Stimulated activated naive B cell treated with anti-CD40 and anti-IgM and Interleukin-4, amounts not matched to agents 10 μg/mL and 1 μg/mL and 100 μg/mL, for 72 hours (primary cell): Measurements from ENCODE around the gene AEBP1.

Experiments used
- ATAC-seq, 2 donors: fragments of 150-1000 bp; cut with Tn5 transposase; replicated peaks; 2 replicates each; pipeline ENCODE4 v1.10.0; 2021; ENCODE audit warnings: moderate library complexity in 1 of 2
- DNase-seq: peaks from one replicate; pipeline ENCODE4 v3.0.0; 2021
- H3K27ac Mint-ChIP-seq: one replicate; pipeline ENCODE4 v1.8.0; 2022; ENCODE audit warnings: mild to moderate bottlenecking, mixed read lengths
- H3K27me3 Mint-ChIP-seq, 2 donors: one replicate each; pipeline ENCODE4 v1.8.0; 2022; ENCODE audit warnings: mixed read lengths in 2 of 2
- H3K36me3 Mint-ChIP-seq, 2 donors: one replicate each; pipeline ENCODE4 v1.8.0; 2022; ENCODE audit warnings: mixed read lengths in 2 of 2, mild to moderate bottlenecking in 1 of 2
- H3K4me1 Mint-ChIP-seq, 2 donors: one replicate each; pipeline ENCODE4 v1.8.0; 2022; ENCODE audit warnings: mixed read lengths in 2 of 2, mild to moderate bottlenecking in 1 of 2
- H3K4me3 Mint-ChIP-seq, 2 donors: one replicate each; pipeline ENCODE4 v1.8.0; 2022; ENCODE audit warnings: mild to moderate bottlenecking in 2 of 2, mixed read lengths in 2 of 2, moderate library complexity in 1 of 2
- H3K9me3 Mint-ChIP-seq, 2 donors: one replicate each; pipeline ENCODE4 v1.8.0; 2022; ENCODE audit warnings: mixed read lengths in 2 of 2, mild to moderate bottlenecking in 1 of 2

The AEBP1 gene

GRCh38 chr7:44103923-44104859 lies at the start of gene AEBP1:
Gene AEBP1, plus strand, starts transcription at chr7:44104345. Its CDS starts 321 bp downstream, at chr7:44104666.
- peak within 1 kb of the TSS; percentile 67 for H3K27ac Mint-ChIP-seq

DNA sequence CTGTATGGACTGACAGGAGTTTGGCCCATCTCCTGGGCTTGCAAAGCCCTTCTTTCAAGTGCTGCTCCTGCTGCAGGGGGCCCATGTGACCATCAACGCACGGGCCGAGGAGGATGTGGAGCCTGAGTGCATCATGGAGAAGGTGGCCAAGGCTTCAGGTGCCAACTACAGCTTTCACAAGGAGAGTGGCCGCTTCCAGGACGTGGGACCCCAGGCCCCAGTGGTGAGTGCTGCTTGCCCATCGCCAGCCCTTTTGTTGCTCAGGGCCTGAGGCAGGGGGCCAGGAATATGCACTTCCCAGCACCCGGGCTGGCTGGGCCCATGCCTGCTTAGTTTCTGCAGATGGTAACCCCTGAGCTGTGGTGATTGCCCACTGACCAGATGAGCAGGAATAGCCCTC lies 47.5 kb upstream of the AEBP1 start:
- peaks cover 51 to 87% of the 10 kb centered on the region in 2 donors for H3K4me1 Mint-ChIP-seq
- DNase-seq (no peak), ATAC-seq (no peak)
- H3K9me3 Mint-ChIP-seq = no peaks in the 10 kb centered on the region
- peaks cover 64 to 81% of the 10 kb centered on the region in 2 donors for H3K36me3 Mint-ChIP-seq
- no peaks in the 10 kb centered on the region for H3K27me3 Mint-ChIP-seq
- peak overlapping the region; percentile 56 for H3K27ac Mint-ChIP-seq
- no peak overlapping the region for H3K4me3 Mint-ChIP-seq

More at GRCh38 chr7:44103923-44104859, at the start of gene AEBP1:
- H3K4me1 Mint-ChIP-seq = peaks cover 44 to 58% of the 10 kb centered on the region in 2 donors
- ATAC-seq (peak; percentile 64 to 74), DNase-seq (peak; percentile 39)
- peak within 1 kb of the TSS; percentile 72 for H3K4me3 Mint-ChIP-seq
- H3K27me3 Mint-ChIP-seq = no peaks in the 10 kb centered on the region
- H3K9me3 Mint-ChIP-seq = no peaks in the 10 kb centered on the region
- peaks cover 4 to 9% of the 10 kb centered on the region in 2 donors for H3K36me3 Mint-ChIP-seq

GRCh38 chr7:44057181-44057848 lies 46.8 kb upstream of the AEBP1 start:
- H3K36me3 Mint-ChIP-seq = peaks cover 65 to 81% of the 10 kb centered on the region in 2 donors
- DNase-seq = no peak
- ATAC-seq = no peak
- no peaks in the 10 kb centered on the region for H3K27me3 Mint-ChIP-seq
- peaks cover 49 to 87% of the 10 kb centered on the region in 2 donors for H3K4me1 Mint-ChIP-seq
- H3K4me3 Mint-ChIP-seq = peak overlapping the region; percentile 65 to 74
- no peaks in the 10 kb centered on the region for H3K9me3 Mint-ChIP-seq
- peak overlapping the region; percentile 99 for H3K27ac Mint-ChIP-seq

GRCh38 chr7:44057849-44058758 lies 46.0 kb upstream of the AEBP1 start:
- peak; percentile 62 to 63 for ATAC-seq
- peaks cover 48 to 88% of the 10 kb centered on the region in 2 donors for H3K4me1 Mint-ChIP-seq
- peaks cover 61 to 81% of the 10 kb centered on the region in 2 donors for H3K36me3 Mint-ChIP-seq
- peak; percentile 44 for DNase-seq
- peak overlapping the region; percentile 75 to 80 for H3K4me3 Mint-ChIP-seq
- H3K9me3 Mint-ChIP-seq = no peaks in the 10 kb centered on the region
- no peaks in the 10 kb centered on the region for H3K27me3 Mint-ChIP-seq
- peak overlapping the region; percentile 99 for H3K27ac Mint-ChIP-seq

DNA sequence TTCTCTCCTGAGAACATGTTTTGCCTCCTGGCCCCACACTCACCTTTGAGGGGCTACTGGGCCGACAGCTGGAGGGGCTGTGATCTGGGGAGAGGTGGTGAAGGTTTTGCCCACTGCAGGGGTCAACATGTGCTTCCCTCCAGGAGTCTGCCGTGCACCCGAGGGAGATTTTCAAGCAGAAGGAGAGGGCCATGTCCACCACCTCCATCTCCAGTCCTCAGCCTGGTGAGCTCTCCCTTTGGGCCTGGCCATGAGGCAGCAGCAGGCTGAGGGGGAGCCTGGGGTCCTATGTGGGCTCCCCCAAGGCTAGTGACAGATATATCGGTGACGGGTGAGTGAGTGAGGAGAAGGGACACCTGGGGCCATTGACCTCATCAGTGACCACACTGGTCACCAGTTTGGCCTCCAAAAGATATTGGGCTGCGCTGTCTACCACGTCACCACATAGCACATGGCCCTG lies 45.4 kb upstream of the AEBP1 start:
- DNase-seq (no peak), ATAC-seq (peak; percentile 38 to 44)
- no peaks in the 10 kb centered on the region for H3K9me3 Mint-ChIP-seq
- H3K4me1 Mint-ChIP-seq = peaks cover 49 to 94% of the 10 kb centered on the region in 2 donors
- H3K36me3 Mint-ChIP-seq = peaks cover 59 to 81% of the 10 kb centered on the region in 2 donors
- peak overlapping the region; percentile 75 to 80 for H3K4me3 Mint-ChIP-seq
- H3K27me3 Mint-ChIP-seq = no peaks in the 10 kb centered on the region
- peak overlapping the region; percentile 99 for H3K27ac Mint-ChIP-seq

- H3K27ac Mint-ChIP-seq = peak overlapping the region; percentile 99
- peak overlapping the region; percentile 75 to 80 for H3K4me3 Mint-ChIP-seq
- DNase-seq (peak; percentile 79), ATAC-seq (peak; percentile 92 to 93)
- H3K36me3 Mint-ChIP-seq = peaks cover 56 to 78% of the 10 kb centered on the region in 2 donors
- no peaks in the 10 kb centered on the region for H3K9me3 Mint-ChIP-seq
- H3K27me3 Mint-ChIP-seq = no peaks in the 10 kb centered on the region
- H3K4me1 Mint-ChIP-seq = peaks cover 52 to 100% of the 10 kb centered on the region in 2 donors
Observed at GRCh38 chr7:44059219-44060090, 44.7 kb upstream of the AEBP1 start.

DNA sequence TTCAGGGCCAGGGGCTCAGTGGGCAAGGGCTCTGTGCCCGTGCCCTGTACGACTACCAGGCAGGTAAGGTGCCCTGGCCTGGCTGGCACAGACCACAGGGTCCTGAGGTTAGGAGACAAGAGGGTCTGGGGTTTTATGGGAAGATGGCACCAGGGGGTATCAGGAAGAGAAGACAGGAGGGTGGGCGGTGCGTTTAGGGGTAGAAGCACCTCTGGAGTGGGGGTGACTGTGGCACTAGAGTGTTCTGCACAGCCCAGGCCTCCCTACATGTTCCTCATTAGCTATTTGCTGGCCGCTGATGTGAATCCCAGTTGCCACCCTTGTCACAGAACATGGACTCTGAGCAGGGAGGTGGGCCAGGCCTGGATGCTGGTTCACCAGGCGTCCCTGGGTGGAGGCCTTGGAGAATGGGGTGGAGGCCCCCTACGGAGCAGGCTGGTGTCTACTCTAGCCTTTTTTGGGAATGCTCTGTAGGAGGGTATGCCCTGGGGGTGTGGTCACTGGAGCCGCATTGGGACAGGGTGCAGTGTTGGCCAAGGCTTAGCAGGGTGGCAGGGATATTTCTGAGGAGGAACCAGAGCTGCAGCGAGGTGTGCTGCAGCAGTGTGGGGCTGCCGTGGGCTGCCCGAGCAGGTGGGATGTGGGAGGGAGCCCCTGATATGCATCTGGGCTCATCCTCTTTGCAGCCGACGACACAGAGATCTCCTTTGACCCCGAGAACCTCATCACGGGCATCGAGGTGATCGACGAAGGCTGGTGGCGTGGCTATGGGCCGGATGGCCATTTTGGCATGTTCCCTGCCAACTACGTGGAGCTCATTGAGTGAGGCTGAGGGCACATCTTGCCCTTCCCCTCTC lies 43.8 kb upstream of the AEBP1 start:
- Mint-ChIP-seq H3K36me3 (peaks cover 53 to 71% of the 10 kb centered on the region in 2 donors), H3K4me3 (peak overlapping the region in 1 of 2 donors; percentile 19), H3K9me3 (no peaks in the 10 kb centered on the region), H3K27ac (peak overlapping the region; percentile 81), H3K27me3 (no peaks in the 10 kb centered on the region), H3K4me1 (peaks cover 55 to 98% of the 10 kb centered on the region in 2 donors)
- DNase-seq = no peak
- no peak for ATAC-seq

- Mint-ChIP-seq H3K4me3 (no peak overlapping the region), H3K36me3 (peaks cover 53 to 70% of the 10 kb centered on the region in 2 donors), H3K9me3 (no peaks in the 10 kb centered on the region), H3K27me3 (no peaks in the 10 kb centered on the region), H3K4me1 (peaks cover 61 to 98% of the 10 kb centered on the region in 2 donors), H3K27ac (peak overlapping the region; percentile 88)
- no peak for ATAC-seq
- no peak for DNase-seq
Observed at GRCh38 chr7:44060948-44061644, 43.0 kb upstream of the AEBP1 start.

- H3K36me3 Mint-ChIP-seq = peaks cover 50 to 66% of the 10 kb centered on the region in 2 donors
- H3K27ac Mint-ChIP-seq = peak overlapping the region; percentile 88
- no peaks in the 10 kb centered on the region for H3K9me3 Mint-ChIP-seq
- no peak for DNase-seq
- peaks cover 60 to 98% of the 10 kb centered on the region in 2 donors for H3K4me1 Mint-ChIP-seq
- ATAC-seq = no peak
- H3K4me3 Mint-ChIP-seq = no peak overlapping the region
- H3K27me3 Mint-ChIP-seq = no peaks in the 10 kb centered on the region
Observed at GRCh38 chr7:44061645-44062179, 42.4 kb upstream of the AEBP1 start.

GRCh38 chr7:44062180-44062902 lies 41.8 kb upstream of the AEBP1 start:
- no peak for ATAC-seq
- H3K27ac Mint-ChIP-seq = peak overlapping the region; percentile 37
- H3K4me1 Mint-ChIP-seq = peaks cover 59 to 98% of the 10 kb centered on the region in 2 donors
- peaks cover 49 to 65% of the 10 kb centered on the region in 2 donors for H3K36me3 Mint-ChIP-seq
- no peaks in the 10 kb centered on the region for H3K27me3 Mint-ChIP-seq
- H3K9me3 Mint-ChIP-seq = no peaks in the 10 kb centered on the region
- no peak for DNase-seq
- no peak overlapping the region for H3K4me3 Mint-ChIP-seq

DNA sequence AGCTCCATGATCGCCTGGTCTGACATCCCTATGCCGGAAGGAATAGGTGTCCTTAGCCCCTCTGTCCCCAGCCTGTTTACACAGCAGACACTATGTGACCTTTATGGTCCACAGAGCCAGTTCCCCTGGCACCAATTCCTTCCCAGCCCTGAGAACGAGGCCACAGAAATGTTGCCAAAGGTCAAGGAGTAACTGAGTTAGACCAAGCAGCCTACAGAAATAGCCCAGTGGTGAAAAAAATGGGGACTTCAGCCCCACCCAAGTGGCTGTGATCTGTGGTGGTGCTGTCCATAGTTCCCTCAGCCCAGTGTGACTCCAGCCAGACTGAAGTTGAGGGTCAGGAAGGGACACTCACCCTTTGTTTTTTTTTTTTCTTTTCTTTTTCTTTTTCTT lies 41.2 kb upstream of the AEBP1 start:
- H3K4me1 Mint-ChIP-seq = peaks cover 59 to 98% of the 10 kb centered on the region in 2 donors
- no peaks in the 10 kb centered on the region for H3K27me3 Mint-ChIP-seq
- no peaks in the 10 kb centered on the region for H3K9me3 Mint-ChIP-seq
- peaks cover 44 to 64% of the 10 kb centered on the region in 2 donors for H3K36me3 Mint-ChIP-seq
- H3K27ac Mint-ChIP-seq = peak overlapping the region; percentile 31
- DNase-seq (no peak), ATAC-seq (no peak)
- H3K4me3 Mint-ChIP-seq = no peak overlapping the region
